ENCODE results near the gene DYNLL1. TPM values are rescaled to one million over a fixed set of nuclear protein-coding genes. Genes with fewer than 3 reads are reported as not detected.
"Not testable (repeated sequence)": the region's sequence is repeated elsewhere in the genome, so short reads cannot be mapped to it uniquely, and the experiment has no call there.

The DYNLL1 gene
- polyA plus RNA-seq, 2 of the 4 experiments (the other 2 are of a cell fraction), result 735 to 744 TPM

DNA sequence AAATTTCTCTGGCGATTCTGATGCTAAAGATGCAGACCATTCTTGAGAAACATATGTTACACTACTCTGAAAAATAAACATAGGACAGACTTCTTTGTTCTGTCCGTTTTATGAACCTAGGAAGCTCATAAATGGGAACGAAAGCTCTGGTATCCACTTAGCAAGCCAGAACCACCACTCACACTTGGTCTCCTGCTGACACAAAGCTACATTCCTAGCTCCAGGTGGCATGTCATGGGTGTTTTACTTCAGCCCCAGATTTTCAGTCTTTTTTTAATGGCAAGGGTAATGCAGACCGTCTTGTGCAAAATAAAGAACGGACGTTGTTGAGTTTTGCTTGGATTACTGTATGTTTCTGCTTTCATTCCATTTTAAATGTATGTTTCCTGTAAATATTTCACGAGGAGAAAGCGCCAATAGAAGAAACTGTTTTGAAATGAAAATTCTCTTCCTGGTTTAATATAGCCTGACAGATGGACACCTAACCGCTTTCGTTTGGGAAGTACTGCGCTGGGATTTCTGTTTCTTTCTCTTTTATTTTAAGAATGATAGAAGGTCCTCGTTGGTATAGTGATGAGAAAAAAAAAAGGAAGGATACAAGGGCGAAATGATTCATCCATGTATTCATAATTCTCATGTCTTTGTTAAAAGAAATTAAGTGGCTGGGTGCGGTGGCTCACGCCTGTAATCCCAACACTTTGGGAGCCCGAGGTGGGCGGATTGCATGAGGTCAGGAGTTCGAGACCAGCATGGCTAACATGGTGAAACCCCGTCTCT is 33.9 kb downstream of the DYNLL1 start:
- ChIA-PET CTCF (interaction anchor here (0.6 to 2.0 kb wide), 6 partner anchors 8 to 206 kb away, joined by 3 to 5 read pairs (median 4); no protein-coding TSS in a partner anchor), POLR2A (interaction anchor here (1.3 to 1.7 kb wide), 2 partner anchors 13 to 34 kb away, joined by 5 to 16 read pairs; partner anchors contain the start of gene DYNLL1)
- TF ChIP-seq TP53 (CRISPR knock-in tag; IDR thresholded peaks at IDR 0.05) (no peak), FOXS1 (CRISPR knock-in tag; IDR thresholded peaks at IDR 0.05) (no peak), HEYL (CRISPR knock-in tag; IDR thresholded peaks at IDR 0.05) (no peak), HOXA7 (CRISPR knock-in tag; IDR thresholded peaks at IDR 0.05) (no peak), JUN (IDR thresholded peaks at IDR 0.05) (no peak), JUNB (IDR thresholded peaks at IDR 0.05) (no peak), BHLHE40 (IDR thresholded peaks at IDR 0.05; ENCODE audit: low read depth, low read length) (no peak), TFCP2L1 (CRISPR knock-in tag; IDR thresholded peaks at IDR 0.05) (no peak), CEBPB (IDR thresholded peaks at IDR 0.05) (no peak), POLR2A (IDR thresholded peaks at IDR 0.05; ENCODE audit: low read length) (no peak)
- TF ChIP-seq, protein P1, sequence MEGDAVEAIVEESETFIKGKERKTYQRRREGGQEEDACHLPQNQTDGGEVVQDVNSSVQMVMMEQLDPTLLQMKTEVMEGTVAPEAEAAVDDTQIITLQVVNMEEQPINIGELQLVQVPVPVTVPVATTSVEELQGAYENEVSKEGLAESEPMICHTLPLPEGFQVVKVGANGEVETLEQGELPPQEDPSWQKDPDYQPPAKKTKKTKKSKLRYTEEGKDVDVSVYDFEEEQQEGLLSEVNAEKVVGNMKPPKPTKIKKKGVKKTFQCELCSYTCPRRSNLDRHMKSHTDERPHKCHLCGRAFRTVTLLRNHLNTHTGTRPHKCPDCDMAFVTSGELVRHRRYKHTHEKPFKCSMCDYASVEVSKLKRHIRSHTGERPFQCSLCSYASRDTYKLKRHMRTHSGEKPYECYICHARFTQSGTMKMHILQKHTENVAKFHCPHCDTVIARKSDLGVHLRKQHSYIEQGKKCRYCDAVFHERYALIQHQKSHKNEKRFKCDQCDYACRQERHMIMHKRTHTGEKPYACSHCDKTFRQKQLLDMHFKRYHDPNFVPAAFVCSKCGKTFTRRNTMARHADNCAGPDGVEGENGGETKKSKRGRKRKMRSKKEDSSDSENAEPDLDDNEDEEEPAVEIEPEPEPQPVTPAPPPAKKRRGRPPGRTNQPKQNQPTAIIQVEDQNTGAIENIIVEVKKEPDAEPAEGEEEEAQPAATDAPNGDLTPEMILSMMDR (IDR thresholded peaks at IDR 0.05), result no peak
- TF ChIP-seq, protein P2, sequence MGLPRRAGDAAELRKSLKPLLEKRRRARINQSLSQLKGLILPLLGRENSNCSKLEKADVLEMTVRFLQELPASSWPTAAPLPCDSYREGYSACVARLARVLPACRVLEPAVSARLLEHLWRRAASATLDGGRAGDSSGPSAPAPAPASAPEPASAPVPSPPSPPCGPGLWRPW (IDR thresholded peaks at IDR 0.05), result no peak
- 27% methylated on average over 19 of the region's 19 CpGs for WGBS (ENCODE audit: missing lambda C conversion rate)
- peak overlapping the region; percentile 67 for H3K4me3 ChIP-seq
- DNase-seq (ENCODE audit: low read depth in 1 of 2, low spot score in 1 of 2) (peak; percentile 61 to 67), ATAC-seq (peak; percentile 63 to 65; a peak in 4 of 6 replicates), FAIRE-seq (no peak)
- peak overlapping the region; percentile 77 for H3K4me2 ChIP-seq
- peaks cover 15% of the 10 kb centered on the region; the same call in 2 of the 3 replicates for H3K4me1 ChIP-seq
- no peaks in the 10 kb centered on the region for H3K9me3 ChIP-seq
- H3K27ac ChIP-seq, result peak overlapping the region; percentile 95 to 96

DNA sequence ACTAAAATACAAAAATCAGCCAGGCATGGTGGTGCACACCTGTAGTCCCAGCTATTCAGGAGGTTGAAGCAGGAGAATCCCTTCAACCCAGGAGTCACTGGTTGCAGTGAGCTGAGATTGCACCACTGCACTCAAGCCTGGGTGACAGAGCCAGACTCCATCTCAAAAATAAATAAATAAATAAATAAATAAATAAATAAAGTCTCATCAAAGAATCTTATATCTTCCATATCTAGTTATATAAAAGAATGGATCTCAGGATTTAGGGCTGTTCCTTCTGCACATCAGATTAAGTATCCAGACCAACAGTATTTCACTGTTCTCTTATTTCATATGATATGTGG is 34.5 kb downstream of the DYNLL1 start:
- ATAC-seq; H3K9me3 ChIP-seq; FAIRE-seq; POLR2A ChIA-PET; DNase-seq (ENCODE audit: low read depth in 1 of 2, low spot score in 1 of 2); CTCF ChIA-PET: not testable (repeated sequence)
- H3K4me3 ChIP-seq, result peak overlapping the region; percentile 67; the same call in 1 of the 3 replicates
- H3K4me1 ChIP-seq, result peaks cover 16% of the 10 kb centered on the region
- peak overlapping the region; percentile 77 for H3K4me2 ChIP-seq
- H3K27ac ChIP-seq, result peak overlapping the region; percentile 95 to 96; a peak in 4 of 6 replicates

DNA sequence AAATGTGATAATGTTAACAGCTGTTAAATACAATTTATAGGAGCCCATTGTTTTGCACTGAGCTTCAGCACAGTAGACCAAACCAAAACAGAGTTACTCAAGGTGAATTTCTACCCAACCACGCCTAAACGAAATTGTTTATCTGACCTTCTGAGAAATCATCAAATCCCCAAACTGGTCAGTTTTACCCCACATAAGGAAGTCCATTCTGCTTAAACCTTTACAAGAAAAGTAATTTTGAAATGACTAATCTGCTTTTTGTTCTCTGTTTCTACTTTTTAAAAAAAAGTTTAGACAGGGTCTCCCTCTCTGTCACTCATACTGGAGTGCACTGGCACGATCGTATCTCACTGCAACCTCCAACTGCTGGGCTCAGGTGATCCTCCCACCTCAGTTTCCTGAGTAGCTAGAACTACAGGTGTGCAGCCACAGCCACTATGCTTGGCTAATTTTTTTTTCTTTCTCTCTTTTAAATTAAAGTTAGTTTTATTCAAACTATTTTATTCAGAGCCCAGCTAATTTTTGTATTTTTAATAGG is 36.9 kb downstream of the DYNLL1 start:
- FAIRE-seq (no peak), DNase-seq (ENCODE audit: low read depth in 1 of 2, low spot score in 1 of 2) (no peak), ATAC-seq (no peak)
- POLR2A ChIA-PET, result no interaction called here
- CTCF ChIA-PET, result interaction anchor here (1.0 kb wide), 1 partner anchor 114 kb away, joined by 3 read pairs; no protein-coding TSS in a partner anchor
- Histone ChIP-seq H3K4me2 (no peak overlapping the region), H3K4me1 (peaks cover 33% of the 10 kb centered on the region), H3K9me3 (no peaks in the 10 kb centered on the region), H3K27ac (no peak overlapping the region), H3K4me3 (no peak overlapping the region)
- 74% methylated on average over 4 of the region's 4 CpGs for WGBS (ENCODE audit: missing lambda C conversion rate)
- TF ChIP-seq ESRRA (IDR thresholded peaks at IDR 0.05; ENCODE audit: borderline replicate concordance, low read length), result no peak
- no peak for TF ChIP-seq NPAS2 (CRISPR knock-in tag; IDR thresholded peaks at IDR 0.05; ENCODE audit: borderline replicate concordance)
- TF ChIP-seq, protein P3, sequence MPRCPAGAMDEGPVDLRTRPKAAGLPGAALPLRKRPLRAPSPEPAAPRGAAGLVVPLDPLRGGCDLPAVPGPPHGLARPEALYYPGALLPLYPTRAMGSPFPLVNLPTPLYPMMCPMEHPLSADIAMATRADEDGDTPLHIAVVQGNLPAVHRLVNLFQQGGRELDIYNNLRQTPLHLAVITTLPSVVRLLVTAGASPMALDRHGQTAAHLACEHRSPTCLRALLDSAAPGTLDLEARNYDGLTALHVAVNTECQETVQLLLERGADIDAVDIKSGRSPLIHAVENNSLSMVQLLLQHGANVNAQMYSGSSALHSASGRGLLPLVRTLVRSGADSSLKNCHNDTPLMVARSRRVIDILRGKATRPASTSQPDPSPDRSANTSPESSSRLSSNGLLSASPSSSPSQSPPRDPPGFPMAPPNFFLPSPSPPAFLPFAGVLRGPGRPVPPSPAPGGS (IDR thresholded peaks at IDR 0.05), result no peak
- TF ChIP-seq RAD21 (conservative IDR thresholded peaks at IDR 0.05 in 1 of 2, IDR thresholded peaks at IDR 0.05 in 1 of 2), result no peak
- TF ChIP-seq, protein P4, sequence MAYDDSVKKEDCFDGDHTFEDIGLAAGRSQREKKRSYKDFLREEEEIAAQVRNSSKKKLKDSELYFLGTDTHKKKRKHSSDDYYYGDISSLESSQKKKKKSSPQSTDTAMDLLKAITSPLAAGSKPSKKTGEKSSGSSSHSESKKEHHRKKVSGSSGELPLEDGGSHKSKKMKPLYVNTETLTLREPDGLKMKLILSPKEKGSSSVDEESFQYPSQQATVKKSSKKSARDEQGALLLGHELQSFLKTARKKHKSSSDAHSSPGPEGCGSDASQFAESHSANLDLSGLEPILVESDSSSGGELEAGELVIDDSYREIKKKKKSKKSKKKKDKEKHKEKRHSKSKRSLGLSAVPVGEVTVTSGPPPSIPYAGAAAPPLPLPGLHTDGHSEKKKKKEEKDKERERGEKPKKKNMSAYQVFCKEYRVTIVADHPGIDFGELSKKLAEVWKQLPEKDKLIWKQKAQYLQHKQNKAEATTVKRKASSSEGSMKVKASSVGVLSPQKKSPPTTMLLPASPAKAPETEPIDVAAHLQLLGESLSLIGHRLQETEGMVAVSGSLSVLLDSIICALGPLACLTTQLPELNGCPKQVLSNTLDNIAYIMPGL (CRISPR knock-in tag; IDR thresholded peaks at IDR 0.05; ENCODE audit: borderline replicate concordance), result no peak
- TF ChIP-seq KDM1A (IDR thresholded peaks at IDR 0.05; ENCODE audit: low read depth), result no peak
- no peak for TF ChIP-seq TP53 (CRISPR knock-in tag; IDR thresholded peaks at IDR 0.05)
- TF ChIP-seq ZC3H11A (IDR thresholded peaks at IDR 0.05), result no peak

Measured in A549 (cell line).